HG02973 (cell line): ENCODE data around the gene C6orf120.

Source experiments
- ATAC-seq: cut with Tn5 transposase; IDR thresholded peaks from one replicate; pipeline ENCODE4 v1.9.1; 2021; ENCODE audit warnings: moderate library complexity; ENCODE audit not compliant: unreplicated experiment

Gene C6orf120

DNA sequence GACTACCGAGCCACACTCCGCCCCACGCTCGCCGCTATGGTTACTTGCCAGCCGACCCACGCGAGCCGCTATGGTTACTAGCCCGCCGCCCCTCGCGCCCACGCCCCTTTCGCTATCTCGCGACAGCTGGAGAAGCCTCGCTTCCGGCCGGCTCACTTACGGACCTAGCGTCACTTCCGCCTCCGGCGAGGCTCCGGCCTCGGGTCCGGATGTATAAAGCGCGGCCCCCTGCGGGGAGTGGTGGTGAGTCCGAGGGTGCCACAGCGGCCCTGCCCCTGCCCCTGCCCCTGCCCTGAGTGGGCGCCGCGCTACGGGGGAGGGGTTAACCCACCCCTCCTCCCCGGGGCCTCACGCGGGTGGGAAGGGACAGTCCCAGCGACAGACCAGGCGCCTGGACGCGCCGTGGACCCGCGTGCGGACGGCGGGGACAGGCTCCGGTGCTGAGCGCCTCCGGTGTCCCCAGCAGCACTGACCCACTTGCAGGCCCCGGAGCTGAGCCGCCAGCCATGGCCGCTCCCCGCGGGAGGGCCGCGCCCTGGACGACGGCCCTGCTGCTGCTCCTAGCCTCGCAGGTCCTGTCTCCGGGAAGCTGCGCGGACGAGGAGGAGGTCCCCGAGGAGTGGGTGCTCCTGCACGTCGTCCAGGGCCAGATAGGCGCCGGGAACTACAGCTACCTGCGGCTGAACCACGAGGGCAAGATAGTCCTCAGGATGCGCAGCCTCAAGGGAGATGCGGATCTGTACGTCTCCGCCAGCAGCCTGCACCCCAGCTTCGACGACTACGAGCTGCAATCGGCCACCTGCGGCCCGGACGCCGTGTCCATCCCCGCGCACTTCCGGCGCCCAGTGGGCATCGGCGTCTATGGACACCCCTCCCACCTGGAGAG lies at the start of gene C6orf120, which contains the start of gene WDR27:
Gene C6orf120, plus strand, starts transcription at position 173 of the 886 bp plus-strand sequence. Its CDS starts 334 bp downstream, at position 507.
Gene WDR27, minus strand, starts transcription at position 76 of the 886 bp plus-strand sequence. CDS start 13,024 bp downstream, outside the sequence.
- peak; percentile 95 for ATAC-seq

GRCh38 chr6:169652896-169653295 lies 49.0 kb upstream of the C6orf120 start:
- ATAC-seq = no peak

- ATAC-seq = no peak
Measured at GRCh38 chr6:169653691-169654090, 48.2 kb upstream of the C6orf120 start.

- ATAC-seq = peak; percentile 98
Measured at GRCh38 chr6:169654598-169655391, 47.1 kb upstream of the C6orf120 start.

DNA sequence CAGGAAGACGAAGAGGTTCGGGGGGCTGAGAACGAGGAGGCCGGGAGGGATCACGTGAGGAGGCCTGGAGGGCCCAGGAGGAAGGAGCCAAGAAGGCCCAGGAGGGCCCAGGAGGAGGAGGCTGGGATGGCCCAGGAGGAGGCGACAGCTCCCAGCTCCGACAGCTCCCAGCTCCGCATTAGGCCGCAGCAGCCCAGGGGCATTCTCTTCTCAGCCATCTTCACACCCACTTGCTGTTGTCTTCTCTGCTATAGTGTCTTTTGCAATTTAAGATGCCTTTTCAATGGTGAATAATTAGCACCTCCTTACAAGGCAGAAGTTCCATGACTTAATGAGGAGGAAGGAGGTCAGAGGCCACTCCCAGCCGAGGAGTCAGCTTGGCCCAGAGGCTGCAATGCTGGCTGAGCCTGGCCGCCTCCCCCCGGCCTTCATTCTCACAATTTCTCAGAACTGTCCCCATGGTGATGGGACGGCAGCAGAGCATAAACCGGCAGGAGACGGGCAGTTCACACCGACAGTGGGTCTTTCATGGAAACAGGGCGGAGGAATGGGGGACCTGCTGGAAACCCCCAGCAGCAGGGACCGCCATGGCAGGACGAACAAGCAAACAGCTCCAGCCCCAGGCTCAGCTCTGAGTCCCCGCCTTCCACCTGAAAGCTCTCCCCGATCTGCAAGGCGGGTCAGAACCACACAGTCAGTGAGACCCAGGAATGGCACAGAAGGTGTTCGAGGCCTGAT lies 45.2 kb upstream of the C6orf120 start:
- ATAC-seq = no peak

GRCh38 chr6:169657284-169657610 lies 44.7 kb upstream of the C6orf120 start:
- ATAC-seq = no peak

DNA sequence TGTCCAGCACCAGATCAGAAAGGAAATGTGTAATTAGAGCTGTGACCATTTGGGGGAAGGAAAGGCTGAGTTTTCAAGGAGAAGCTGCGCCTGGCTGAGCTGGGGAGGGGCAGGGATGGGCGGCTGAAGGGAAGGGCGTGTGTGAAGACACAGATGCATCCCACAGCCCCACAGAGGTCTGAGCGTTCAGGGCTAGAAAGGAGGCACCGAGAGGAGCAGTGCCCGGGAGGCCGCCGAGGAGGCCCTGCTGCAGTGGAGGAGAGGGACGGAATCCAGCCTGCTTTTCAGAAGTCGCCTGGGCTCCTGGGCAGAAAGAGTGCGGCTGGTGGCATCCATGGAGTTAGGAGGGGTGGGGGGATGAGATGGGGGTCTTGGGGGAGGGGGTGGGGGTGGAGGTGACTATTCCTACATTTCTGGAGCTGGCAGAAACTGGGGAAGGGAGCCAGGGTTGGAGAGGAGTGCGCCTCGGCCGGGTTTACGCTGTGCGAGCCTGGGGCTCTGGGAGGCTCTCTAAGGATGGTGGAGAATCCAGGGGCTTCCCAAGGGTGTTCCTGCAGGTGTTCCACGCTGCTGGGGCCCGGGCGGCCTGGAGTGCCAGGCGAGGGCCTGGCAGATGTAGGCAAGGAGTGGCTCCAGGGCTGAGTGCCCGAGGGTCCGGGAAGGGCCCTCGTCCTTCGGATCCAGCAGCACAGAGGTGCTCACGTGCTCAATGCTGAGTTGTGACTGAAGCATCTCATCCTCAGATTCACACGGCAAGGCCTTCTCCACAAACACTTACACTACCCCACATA lies 41.9 kb upstream of the C6orf120 start:
- ATAC-seq = no peak

GRCh38 chr6:169660751-169661390 lies 41.1 kb upstream of the C6orf120 start:
- ATAC-seq = no peak

DNA sequence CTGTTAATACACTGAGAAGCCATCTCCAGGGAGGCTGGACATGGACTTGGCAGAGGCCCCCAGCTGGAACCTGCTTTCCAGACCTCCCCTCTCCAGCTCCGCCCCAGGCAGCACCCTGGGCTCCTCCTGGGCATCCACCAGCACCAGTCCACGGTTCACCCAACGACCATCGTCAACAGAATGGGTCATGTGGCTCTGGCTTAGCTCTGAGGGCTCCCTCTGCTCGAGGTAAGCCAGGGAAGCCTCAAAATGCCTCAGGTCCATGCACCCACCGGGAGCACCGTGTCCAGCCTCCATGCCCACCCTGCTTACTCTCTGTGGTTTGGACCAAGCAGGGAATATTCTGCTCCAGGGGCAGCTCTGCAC lies 40.6 kb upstream of the C6orf120 start:
- ATAC-seq = no peak

- no peak for ATAC-seq
Measured at GRCh38 chr6:169663468-169663867, 38.5 kb upstream of the C6orf120 start.

DNA sequence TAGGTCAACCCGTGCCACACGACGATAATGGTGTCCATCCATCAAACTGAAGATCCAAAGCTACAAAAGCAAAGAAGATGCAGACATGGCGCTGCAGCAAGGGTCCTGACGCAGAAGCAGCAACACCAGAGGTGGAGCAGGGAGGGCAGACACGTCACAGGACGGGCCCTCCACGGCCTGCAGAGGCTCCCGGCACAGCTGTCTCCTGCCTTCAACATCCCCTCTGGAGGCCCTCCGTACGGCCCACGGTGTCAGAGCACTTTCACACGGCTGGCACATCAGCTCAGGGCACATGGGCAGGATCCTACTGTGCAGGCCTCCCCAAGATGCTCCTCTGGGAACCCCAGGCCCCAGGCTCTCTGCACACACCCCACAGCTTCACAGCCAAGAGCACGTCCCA lies 37.7 kb upstream of the C6orf120 start:
- no peak for ATAC-seq

DNA sequence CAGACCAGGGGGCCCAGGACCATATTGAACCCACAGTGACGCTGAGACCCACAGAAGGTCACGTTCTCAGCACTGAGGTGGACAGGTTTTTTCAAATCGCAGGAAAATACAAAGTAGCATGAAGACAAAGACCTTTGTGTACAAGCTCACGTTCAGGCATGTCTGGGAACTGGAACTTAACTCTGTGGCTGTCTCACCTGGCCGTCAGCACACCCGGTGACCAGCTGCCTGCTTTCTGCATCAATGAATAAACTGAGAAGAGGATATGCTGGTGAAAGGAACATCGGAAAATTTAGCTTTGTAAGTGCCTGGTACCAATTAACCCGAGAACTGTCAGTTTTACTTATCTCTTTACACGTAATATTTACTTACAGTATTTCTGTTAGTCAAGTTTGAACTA lies 36.6 kb upstream of the C6orf120 start:
- ATAC-seq = no peak

GRCh38 chr6:169666441-169666840 lies 35.5 kb upstream of the C6orf120 start:
- no peak for ATAC-seq

- no peak for ATAC-seq
Measured at GRCh38 chr6:169667716-169668115, 34.2 kb upstream of the C6orf120 start.

DNA sequence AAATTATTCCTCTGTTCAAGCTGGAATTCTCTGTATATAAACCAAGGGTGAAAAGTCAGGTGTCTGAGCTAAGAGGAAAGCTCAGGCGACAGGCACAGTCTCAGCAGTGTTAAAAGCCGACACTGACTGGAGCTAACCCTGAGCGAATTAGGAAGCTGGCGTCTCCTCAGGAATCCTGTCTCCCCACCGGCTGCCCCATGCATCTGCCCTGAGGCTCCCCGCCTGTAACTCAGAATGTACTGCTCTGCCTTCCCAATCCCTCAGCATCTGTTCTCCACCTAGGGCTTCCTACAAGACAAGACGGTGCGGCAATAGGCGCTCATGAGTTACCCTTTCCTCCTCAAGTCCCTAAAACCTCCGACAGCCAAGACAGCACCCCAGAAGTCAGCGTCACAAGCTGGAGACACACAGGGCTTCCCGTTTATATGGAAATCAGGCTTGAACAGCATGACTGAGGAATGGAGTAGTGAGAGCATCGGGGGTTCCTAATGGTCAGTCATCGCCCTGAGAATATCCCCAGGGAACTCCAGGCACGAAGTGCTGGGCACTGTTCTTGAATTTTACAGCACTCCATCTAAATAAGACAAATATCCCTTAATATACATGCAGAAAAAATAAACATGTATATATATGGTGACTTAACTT lies 33.6 kb upstream of the C6orf120 start:
- ATAC-seq = no peak

DNA sequence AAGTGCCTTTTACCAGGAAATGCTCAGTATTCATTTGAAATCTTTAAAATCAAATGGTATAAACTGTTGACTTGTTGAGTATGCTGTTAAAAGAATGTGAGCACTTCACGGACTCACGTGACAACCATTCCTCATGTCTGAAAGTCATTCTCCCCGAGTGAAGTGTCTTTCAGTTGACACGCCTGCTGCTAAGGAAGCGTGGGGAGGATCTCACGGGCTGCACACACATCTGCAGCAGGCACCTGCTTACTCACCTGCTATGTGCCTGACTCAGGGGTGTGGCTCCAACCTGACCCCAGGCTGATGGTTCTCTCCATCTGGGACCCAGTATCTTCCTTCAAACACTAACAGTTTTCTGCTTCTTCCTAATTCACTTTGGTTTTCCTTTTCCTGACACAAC lies 32.8 kb upstream of the C6orf120 start:
- ATAC-seq = no peak

- ATAC-seq = no peak
Measured at GRCh38 chr6:169669889-169670288, 32.0 kb upstream of the C6orf120 start.

DNA sequence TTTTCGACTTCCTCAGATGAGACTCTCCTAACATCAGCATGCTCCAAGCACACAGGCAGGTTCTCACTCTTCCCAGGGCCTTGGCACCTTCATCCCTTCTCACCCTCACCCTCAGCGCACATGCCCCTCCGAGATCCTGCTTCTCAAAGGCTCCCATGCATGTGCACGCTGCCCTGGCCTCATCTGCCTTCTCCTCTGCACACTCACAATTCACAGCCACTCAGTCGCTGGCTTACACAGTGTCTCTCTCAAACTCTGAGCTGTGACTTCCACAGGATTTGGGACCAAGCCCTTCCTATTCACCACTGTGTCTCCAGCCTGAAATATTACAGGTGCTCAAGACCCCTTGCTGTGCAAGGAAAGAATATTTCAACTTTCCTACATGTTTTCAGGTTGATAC lies 30.4 kb upstream of the C6orf120 start:
- ATAC-seq = no peak

- no peak for ATAC-seq
Measured at GRCh38 chr6:169675011-169675410, 26.9 kb upstream of the C6orf120 start.

DNA sequence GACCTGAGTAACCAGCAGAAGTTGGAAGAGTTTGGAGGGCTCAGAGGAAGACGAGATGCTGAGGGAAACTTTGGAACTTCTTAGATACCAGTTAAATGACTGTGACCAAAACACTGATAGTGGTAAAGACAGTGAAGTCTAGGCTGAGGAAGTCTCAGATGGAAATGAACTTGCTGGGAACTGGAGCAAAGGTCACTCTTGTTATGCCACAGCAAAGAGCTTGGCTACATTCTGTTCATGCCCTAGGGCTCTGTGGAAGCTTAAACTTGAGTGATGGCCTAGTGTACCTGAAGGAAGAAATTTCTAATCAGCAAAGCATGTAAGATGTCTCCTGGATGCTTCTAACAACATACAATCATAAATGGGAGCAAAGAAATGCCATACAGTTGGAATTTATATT lies 24.8 kb upstream of the C6orf120 start:
- ATAC-seq = no peak
